D721Med (cell line): ENCODE results near the gene SNTA1.
"Not testable (repeated sequence)": the region's sequence is repeated elsewhere in the genome, so short reads cannot be mapped to it uniquely, and the experiment has no call there.

ENCODE experiments used
- DNase-seq: peaks from one replicate; pipeline ENCODE4 v3.0.0; 2011; ENCODE audit warnings: low spot score; ENCODE audit not compliant: insufficient read length
- FAIRE-seq: peaks from 2 replicates; lab custom pipeline; 2011; peaks lifted over from hg19 to GRCh38; lab: Jason Lieb, UNC
- TF ChIP-seq, protein P1 (sequence below): IDR thresholded peaks from 2 replicates; pipeline ENCODE4 v1.5.1; 2012; ENCODE audit warnings: mild to moderate bottlenecking, control low read depth; ENCODE audit not compliant: insufficient read depth; ENCODE audit errors: missing control alignments

The SNTA1 gene

GRCh38 chr20:33437141-33437911 is 6.2 kb downstream of the SNTA1 start:
- FAIRE-seq (no peak), DNase-seq (no peak)
- TF ChIP-seq, protein P1, sequence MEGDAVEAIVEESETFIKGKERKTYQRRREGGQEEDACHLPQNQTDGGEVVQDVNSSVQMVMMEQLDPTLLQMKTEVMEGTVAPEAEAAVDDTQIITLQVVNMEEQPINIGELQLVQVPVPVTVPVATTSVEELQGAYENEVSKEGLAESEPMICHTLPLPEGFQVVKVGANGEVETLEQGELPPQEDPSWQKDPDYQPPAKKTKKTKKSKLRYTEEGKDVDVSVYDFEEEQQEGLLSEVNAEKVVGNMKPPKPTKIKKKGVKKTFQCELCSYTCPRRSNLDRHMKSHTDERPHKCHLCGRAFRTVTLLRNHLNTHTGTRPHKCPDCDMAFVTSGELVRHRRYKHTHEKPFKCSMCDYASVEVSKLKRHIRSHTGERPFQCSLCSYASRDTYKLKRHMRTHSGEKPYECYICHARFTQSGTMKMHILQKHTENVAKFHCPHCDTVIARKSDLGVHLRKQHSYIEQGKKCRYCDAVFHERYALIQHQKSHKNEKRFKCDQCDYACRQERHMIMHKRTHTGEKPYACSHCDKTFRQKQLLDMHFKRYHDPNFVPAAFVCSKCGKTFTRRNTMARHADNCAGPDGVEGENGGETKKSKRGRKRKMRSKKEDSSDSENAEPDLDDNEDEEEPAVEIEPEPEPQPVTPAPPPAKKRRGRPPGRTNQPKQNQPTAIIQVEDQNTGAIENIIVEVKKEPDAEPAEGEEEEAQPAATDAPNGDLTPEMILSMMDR: no peak

DNA sequence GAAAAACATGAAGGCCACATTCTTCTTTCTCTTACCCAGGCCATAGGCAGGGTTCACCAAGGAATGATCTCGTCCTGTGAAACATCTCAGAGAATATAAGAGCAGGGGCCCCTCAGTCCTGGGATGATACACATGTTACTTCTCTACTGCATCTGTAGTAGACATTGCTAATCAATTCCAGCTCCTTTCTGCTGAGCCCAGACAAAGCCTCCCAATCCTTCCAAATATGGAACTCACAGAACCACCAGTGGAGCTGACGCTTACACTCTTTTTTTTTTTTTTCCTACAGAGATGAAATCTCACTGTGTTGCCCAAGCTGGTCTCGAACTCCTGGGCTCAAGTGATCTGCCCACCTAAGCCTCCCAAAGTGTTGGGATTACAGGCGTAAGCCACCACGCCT is 9.1 kb downstream of the SNTA1 start:
- FAIRE-seq: no peak
- DNase-seq: no peak

GRCh38 chr20:33433465-33434234 is 9.9 kb downstream of the SNTA1 start:
- FAIRE-seq (no peak), DNase-seq (no peak)
- TF ChIP-seq, protein P1: no peak

More for the DNA sequence above, 9.1 kb downstream of the SNTA1 start:
- TF ChIP-seq, protein P1: no peak

- DNase-seq (no peak), FAIRE-seq (no peak)
- TF ChIP-seq, protein P1: no peak
Measured at GRCh38 chr20:33431797-33432381, 11.7 kb downstream of the SNTA1 start.

GRCh38 chr20:33423875-33424274 is 19.7 kb downstream of the SNTA1 start:
- DNase-seq, FAIRE-seq: not testable (repeated sequence)

GRCh38 chr20:33423141-33423834 is 20.3 kb downstream of the SNTA1 start:
- TF ChIP-seq, protein P1: no peak
- FAIRE-seq (no peak), DNase-seq (no peak)
